Fibroblast of the aortic adventitia (primary cell): ENCODE data around the gene HEMK1. TPM values are rescaled to one million over a fixed set of nuclear protein-coding genes. Genes with fewer than 3 reads are reported as not detected.
A peak's percentile ranks its signal among the peaks of the same experiment; 100 is the strongest.

Experiments
- DNase-seq: peaks from one replicate; pipeline ENCODE4 v3.0.0-alpha.2; 2010; ENCODE audit warnings: low read depth
- H3K4me3 ChIP-seq: 2 replicates; pipeline ENCODE4 v1.5.1; 2011; ENCODE audit warnings: low read depth, mild to moderate bottlenecking, control low read depth, low read length, moderate library complexity
- CTCF ChIP-seq: IDR thresholded peaks from 2 replicates; pipeline ENCODE4 v1.5.1; 2011; ENCODE audit warnings: mild to moderate bottlenecking, low read length, control low read depth, inconsistent platforms; ENCODE audit not compliant: insufficient read depth
- total RNA-seq: library from RNA; depleted of rRNA; stranded (reverse); fragments of >200 nt; gene quantifications from 2 replicates; pipeline ENCODE4 v1.2.3, GENCODE V29; 2012; ENCODE audit warnings: low replicate concordance

Gene HEMK1
- total RNA-seq, 1 donor = 14.4 TPM

- TF ChIP-seq CTCF = no peak
- no peak for DNase-seq
- no peak overlapping the region for H3K4me3 ChIP-seq
These were observed 4.5 kb downstream of the HEMK1 start for GRCh38 chr3:50573566-50574443.

GRCh38 chr3:50574444-50574831 is 5.1 kb downstream of the HEMK1 start:
- TF ChIP-seq CTCF = no peak
- no peak overlapping the region for H3K4me3 ChIP-seq
- DNase-seq = no peak

GRCh38 chr3:50575372-50575771 is 6.0 kb downstream of the HEMK1 start:
- peak; percentile 25 for DNase-seq
- no peak overlapping the region for H3K4me3 ChIP-seq
- no peak for TF ChIP-seq CTCF

- no peak for DNase-seq
- TF ChIP-seq CTCF = no peak
- H3K4me3 ChIP-seq = no peak overlapping the region
These were observed 8.0 kb downstream of the HEMK1 start for GRCh38 chr3:50577348-50577747.

GRCh38 chr3:50580683-50581458 is 11.5 kb downstream of the HEMK1 start:
- no peak for DNase-seq
- no peak overlapping the region for H3K4me3 ChIP-seq
- TF ChIP-seq CTCF = peak; percentile 9

GRCh38 chr3:50581459-50581842 is 12.1 kb downstream of the HEMK1 start:
- TF ChIP-seq CTCF = no peak
- H3K4me3 ChIP-seq = no peak overlapping the region
- DNase-seq = no peak
